DOHH2 (cell line): Measurements from ENCODE around the gene STRN.

Experiments used
- EZH2phosphoT487 ChIP-seq: fragments of 200-600 bp; sonication (generic); IDR thresholded peaks from 2 replicates; pipeline ENCODE4 v1.6.1; 2017; ENCODE audit warnings: borderline replicate concordance, mild to moderate bottlenecking, antibody characterized with exemption, low read length, moderate library complexity, mixed read lengths
- TF ChIP-seq, protein P1 (sequence below): fragments of 200-600 bp; sonication (generic); IDR thresholded peaks from one replicate; pipeline ENCODE4 v1.5.1; 2014; ENCODE audit warnings: antibody characterized with exemption, mild to moderate bottlenecking, low read depth, low read length; ENCODE audit not compliant: poor library complexity, severe bottlenecking

DNA sequence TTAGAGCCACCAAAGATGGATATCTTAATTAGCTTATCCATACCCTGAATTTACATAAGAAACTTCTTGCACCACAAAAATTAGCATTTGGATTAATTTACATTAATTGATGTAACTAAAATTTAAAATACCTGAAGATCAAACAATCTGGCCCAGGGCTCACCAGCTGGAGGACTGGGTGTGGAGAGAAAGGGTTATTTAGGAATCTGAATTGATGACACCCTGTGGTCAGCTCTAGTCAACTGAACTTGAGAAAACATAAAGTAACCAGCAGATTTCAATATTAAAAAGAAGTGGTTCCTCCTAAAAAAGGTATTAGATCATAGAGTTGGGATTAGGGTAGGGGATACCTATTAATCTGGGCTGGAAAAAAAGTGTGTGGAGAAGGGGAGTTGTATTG is 122.5 kb downstream of the STRN start:
- TF ChIP-seq, protein P1, sequence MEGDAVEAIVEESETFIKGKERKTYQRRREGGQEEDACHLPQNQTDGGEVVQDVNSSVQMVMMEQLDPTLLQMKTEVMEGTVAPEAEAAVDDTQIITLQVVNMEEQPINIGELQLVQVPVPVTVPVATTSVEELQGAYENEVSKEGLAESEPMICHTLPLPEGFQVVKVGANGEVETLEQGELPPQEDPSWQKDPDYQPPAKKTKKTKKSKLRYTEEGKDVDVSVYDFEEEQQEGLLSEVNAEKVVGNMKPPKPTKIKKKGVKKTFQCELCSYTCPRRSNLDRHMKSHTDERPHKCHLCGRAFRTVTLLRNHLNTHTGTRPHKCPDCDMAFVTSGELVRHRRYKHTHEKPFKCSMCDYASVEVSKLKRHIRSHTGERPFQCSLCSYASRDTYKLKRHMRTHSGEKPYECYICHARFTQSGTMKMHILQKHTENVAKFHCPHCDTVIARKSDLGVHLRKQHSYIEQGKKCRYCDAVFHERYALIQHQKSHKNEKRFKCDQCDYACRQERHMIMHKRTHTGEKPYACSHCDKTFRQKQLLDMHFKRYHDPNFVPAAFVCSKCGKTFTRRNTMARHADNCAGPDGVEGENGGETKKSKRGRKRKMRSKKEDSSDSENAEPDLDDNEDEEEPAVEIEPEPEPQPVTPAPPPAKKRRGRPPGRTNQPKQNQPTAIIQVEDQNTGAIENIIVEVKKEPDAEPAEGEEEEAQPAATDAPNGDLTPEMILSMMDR: no peak
- no peak for TF ChIP-seq EZH2phosphoT487
